GM04503 (cell line): ENCODE measurements around the gene GTPBP8.

ENCODE experiments used
- DNase-seq: peaks from one replicate; pipeline ENCODE4 v3.0.0-alpha.2; 2012; ENCODE audit warnings: low read depth

The GTPBP8 gene

DNA sequence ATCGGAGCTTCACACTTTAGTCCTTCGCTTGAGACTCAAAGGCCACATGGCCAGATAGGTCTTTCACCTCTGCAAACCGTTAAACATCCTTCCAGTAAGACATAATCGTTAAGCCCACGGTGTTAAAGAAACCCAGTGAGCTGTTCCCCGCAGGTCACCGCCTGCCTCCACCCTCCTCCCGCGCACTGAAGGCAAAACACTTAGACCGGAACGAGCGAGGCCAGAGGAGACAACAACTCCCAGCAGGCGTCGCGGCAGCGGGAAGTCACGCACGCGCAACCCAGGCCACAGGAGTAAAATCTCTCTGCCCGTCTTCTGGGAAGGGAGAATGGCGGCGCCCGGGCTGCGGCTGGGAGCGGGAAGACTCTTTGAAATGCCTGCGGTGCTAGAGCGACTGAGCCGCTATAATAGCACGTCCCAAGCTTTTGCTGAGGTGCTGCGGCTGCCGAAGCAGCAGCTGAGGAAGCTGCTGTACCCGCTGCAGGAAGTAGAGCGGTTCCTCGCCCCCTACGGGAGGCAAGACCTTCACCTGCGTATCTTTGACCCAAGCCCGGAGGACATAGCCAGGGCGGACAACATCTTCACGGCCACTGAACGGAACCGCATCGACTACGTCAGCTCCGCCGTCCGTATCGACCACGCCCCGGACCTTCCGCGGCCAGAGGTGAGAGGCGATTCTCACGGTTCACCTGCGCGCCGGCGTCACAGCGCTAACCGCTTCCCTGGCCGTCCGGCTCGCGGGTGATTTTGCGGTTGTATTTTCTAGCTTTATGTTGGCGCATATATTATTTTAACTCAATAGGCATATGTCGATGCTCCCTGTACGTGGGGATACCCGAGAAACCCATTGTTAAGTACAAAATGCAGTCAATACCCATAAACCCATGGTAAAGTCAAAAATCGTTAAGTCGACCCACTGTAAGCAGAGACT lies at the start of gene GTPBP8:
TSS of gene GTPBP8 (plus strand) at position 313 of the 931 bp plus-strand sequence. CDS start at position 329, 16 bp downstream.
- DNase-seq, result peak; percentile 45

DNA sequence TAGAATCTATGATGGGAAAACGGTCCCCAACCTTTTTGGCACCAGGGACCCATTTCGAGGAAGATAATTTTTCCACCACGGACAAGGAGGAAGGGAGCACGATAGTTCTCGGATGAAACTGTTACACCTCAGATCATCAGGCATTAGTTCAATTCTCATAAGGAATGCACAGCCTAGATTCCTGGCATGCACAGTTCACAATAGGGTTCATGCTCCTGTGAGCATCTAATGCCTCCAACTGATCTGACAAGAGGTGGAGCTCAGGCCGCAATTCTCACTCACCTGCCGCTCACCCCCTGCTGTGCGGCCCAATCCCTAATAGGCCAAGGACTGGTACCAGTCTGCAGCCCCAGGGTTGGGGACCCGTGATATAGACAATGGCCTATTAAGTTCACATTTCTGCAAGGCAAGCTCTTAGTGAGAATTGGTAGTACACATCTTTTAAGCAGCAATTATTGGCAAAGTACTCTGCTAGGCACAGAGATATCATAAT lies 42.4 kb upstream of the GTPBP8 start:
- DNase-seq, result no peak

DNA sequence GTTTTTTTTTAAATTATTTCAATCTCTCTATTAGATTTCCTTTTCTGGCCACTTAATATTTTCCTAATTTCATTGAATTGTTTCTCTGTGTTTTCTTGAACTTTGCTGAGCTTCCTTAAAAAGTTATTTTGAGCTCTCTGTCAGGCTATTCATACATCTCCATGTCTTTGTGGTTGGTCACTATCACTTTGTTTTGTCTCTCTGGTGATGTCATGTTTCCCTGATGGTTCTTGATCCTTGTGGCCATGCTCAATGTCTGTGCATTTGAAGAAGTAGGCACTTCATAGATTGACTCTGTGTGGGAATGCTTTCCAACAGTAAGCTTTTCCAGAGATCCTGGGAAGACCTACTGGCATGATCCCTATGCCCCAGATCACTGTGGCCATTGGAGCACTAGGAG lies 34.4 kb upstream of the GTPBP8 start:
- DNase-seq, result no peak

DNA sequence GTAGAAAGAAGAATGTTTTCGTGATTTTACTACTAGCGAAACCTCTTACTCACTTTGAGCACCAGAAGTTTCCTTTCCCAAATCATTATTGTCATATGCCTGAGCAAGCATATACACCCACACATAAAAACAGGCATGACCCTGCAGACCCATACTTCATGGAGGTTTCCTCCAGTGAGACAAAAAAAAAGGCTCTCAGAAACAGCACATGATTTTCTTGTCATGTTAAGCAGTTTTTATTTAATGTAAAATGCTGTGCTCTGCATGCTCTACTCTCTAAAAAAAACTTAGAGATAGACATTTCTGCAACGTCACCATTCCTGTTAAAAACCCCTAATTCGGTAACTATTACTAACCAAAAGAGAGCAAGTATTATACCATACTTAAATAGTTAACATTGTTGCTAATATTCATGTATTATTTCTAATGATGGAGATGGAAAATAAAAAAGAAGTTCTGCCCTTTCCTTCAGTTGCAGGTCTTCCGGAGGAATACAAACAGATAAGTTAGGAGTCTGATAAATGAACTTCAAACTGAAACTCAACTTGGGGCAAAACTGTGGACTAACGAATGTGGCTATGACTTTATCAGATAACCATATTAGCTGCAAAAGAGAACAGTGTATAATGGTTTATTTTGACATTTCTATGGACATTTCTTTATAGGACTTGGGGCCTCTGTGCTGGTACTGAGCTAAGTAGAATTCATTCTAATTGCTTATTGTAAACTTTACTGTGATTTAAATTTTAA lies 31.8 kb upstream of the GTPBP8 start:
- DNase-seq, result no peak

DNA sequence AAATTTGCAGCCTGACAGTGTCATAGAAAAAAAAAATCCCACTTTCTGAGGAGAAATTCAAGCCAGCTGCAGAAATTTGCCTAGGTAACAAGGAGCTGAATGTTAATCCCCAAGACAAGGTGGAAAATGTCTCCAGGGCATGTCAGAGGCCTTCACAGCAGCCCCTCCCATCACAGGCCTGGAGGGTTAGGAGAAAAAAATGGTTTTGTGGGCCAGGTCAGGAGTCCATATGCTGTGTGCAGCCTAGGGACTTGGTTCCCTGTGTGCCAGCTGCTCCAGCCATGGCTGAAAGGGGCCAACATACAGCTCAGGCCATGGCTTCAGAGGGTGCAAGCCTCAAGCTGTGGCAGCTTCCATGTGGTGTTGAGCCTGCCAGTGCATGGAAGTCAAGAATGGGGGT lies 27.1 kb upstream of the GTPBP8 start:
- DNase-seq, result no peak

DNA sequence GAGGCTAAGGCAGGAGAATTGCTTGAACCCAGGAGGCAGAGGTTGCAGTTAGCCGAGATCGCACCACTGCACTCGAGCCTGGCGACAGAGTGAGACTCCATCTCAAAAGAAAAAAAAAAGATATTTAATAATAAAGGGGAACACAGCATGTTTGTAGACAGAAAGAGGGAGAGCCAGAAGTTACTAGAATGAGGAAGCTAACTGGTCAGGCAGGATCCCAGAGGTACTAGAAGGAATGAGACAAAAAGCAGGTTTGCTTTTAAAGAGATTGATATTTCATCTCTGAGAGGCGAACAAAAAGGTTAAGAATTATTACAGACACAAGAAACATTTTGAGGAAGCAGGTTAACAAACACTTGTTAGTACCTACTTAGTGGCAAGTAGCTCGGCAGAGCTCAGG lies 25.1 kb upstream of the GTPBP8 start:
- no peak for DNase-seq

DNA sequence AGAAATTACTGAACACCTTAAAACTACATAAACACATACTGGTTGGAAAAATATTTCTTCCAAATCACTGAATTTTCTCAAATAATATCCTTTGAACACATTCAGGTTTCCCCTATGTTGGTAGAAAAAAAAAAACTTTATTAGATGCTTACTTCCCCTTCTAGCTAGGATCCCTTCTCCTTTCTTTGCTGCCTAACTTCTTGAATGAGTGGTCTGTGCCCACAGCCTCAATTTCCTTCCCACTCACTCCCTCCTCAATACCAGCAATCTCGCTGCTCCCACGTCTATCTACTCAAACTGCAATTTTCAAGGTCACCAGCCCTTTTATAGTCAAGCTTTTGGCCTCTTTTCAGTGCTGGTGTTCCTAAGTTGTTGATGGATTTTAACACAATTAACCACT lies 24.2 kb upstream of the GTPBP8 start:
- DNase-seq, result no peak

DNA sequence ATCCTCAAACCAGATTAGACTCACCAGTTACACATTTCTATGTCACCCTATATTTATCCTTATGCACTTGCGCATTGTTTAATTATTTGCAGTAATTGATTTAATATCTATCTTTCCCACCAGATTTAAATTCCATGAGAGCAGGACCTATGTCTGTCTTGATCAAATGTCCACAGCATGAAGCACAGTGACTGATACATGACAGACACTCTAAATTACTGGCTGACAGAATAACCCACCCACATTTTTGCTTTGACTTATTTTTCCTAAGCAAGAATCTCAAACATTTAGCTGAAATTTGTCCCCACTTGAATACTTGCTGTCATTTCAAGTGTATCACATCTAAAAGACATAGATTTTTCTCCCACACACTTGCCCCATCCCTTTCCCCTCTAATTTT lies 23.4 kb upstream of the GTPBP8 start:
- no peak for DNase-seq

DNA sequence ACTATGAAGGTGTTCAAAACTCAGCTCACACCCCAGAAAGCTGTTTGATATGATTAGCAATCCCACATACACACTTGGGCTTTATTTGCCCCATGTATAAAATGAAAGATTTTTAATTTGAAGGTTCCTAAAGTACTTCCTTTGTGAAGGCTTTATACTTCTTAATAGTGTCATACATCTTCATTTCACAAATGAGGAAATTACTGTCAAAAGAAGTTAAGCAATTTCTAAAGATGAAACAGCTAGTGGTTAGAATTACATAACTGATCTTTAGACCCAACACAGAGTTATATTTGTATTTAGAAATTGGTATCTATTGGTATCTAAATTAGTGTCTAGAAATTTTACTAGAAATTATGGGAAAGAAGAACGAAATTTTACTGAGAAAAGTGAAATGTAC lies 23.0 kb upstream of the GTPBP8 start:
- DNase-seq, result no peak

DNA sequence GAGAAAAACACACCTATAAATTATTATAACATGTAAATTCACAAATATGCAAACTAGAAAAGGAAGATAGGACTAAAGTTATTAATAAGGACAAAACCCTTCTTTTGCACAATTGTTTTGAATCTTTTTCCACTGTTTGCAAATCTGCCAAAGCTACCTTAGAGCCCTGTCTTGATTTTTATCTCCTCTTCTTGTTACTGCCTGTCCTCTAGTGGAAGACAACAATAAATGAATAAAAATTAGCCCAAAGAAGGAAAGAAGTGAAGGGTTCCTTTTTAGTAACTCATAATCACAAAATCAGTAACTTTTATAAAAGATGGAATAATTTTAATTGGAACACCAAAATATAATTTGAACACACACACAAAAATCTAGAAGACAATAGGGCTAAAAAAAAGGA lies 18.6 kb upstream of the GTPBP8 start:
- no peak for DNase-seq

DNA sequence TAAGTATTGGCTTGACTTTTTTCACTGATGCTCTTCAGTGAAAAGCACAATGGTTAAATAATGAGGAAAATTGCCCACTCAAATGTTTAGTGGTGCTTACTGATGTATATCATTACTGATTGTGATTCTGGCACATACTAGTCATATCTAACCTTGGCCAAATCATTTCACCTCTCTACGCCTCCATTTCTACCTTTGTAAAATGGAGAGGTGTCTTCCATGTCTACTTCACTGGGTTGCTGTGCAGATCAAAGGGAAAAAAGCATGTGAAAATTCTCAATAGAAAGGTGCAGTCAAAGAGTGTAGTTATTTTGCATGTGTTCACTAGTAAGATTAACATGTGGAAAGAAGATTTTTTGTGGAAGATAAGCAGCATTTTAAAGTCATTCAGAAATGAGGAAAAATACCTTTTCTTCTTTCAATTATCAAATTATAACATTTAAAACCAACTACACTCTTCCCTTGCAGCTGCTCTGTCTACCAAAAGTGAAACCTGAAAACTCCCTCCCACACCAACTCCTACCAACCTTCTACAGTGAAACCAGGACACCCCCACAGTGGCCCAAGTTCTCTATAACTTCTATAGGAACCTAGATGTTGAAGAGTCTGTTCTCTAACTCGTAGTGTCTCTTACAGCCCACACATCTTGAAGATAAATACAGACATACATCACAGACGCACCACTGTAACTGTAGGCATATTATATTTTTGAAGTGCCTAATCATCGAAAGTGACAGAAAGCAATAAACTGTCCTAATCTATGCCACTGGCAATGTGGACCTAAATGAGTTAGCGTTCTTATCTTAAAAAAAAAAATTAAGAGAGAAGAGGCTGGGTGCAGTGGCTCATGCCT lies 17.2 kb upstream of the GTPBP8 start:
- no peak for DNase-seq

DNA sequence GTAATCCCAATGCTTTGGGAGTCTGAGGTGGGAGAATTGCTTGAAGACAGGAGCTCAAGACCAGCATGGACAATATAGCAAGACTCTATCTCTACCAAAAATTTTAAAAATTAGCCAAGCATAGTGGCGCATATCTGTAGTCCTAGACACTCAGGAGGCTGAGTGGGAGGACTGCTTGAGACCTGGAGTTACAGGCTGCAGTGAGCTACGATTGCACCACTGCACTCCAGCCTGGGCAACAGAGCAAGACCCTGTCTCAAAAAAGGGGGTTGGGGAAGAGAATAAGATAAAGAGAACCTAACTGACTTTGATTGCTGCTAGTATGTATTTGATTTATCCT lies 16.6 kb upstream of the GTPBP8 start:
- no peak for DNase-seq

DNA sequence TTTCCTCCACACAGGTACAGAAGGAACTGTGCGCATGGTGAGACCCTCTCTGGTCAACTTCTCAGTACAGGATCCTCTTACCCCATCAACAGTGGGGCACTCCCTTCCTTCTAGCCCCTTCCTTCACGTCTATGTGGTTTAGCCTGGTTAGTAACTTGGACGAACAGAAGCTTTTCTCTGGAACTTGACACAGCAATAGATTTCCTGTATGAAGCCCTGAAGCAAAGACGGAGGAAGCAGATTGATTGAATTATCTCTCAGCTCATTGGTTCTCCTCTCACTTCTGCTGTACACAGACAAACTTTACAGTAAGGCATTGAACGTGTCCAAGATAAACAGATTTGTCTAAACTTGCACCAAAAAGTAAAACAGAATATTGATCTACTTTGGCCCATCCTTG lies 15.9 kb upstream of the GTPBP8 start, which contains the start of gene CD200R1:
TSS of gene CD200R1 (minus strand) at position 210 of the 400 bp plus-strand sequence. CDS start 246 bp downstream, outside the sequence.
- no peak for DNase-seq

DNA sequence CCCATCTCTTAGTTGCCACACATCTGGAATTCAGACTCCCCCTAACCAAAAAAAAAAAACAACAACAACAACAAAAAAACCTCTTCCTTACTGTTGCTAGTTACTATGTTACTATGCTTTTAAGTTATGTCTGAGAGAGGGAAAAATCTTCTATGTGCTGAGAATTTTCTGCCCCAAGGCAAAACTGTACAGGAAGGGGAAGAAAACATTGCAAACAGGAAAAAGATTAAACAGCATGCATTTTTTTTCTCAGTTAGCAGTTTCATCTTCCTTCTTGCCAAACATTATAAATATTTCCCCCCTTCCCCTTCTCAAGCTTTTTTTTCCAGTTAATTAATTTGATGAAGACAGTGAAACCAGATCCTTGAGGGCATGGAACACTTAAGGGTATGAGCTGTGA lies 14.8 kb upstream of the GTPBP8 start:
- DNase-seq, result no peak

DNA sequence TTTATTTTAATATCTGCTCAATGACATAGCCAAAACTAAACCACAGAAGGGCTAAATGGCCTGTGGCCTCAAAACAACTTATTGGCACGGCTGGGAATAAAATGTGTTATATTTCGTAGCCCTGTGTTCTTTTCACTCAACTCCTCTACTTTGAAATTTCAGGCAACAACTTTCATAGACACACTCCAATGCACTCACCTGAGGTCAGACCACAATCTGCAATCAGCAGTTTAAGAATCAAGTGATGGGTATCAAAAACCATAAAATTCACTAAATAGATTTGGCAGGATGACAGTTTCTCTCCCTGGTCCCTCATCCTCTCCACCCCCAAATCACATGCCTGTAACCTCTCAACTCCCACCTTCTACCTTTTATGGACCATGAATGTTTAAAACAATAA lies 13.8 kb upstream of the GTPBP8 start:
- no peak for DNase-seq

DNA sequence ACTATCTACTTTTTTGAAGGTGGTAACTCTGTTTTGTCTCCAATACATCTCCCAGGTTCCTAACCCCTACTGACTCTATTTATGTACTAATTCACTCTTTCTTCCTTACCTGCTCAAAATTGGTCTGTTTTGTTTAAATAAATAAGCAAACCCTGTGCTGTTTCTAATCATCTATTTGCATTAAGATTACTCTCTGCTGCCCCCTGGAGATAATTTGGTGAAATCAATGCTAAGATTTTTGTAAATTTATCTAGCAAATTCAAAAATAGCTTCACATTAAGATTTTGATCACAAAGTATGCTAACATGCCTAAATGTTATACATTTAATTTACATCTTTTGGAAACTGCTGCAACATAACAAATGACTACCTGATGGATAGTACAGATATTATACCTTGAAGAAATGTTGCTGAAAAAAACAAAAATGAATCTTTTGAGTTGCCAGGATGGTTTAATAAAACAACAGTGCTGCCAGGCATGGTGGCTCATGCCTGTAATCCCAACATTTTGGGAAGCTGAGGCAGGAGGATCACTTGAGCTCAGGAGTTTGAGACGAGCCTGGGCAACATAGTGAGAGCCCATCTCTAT lies 11.4 kb upstream of the GTPBP8 start:
- peak; percentile 2 for DNase-seq

DNA sequence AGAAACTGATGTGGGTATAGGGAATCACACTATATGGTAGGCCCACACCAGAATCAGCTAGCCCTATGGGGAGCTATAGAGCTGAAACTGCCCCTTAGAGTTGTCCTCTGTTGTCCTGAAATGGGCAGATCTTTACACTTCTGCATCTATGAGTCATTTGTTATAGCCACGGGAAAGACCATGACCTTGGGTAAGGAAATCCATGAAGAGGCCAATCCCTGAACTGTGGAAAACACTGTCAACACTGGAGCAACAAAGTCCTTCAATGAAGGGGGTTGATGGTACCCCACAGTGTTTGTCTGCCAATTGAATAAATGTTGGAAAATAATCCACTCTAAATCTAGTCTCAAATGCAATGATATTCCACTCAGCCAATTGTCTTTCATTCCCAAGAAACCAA lies 10.7 kb upstream of the GTPBP8 start:
- no peak for DNase-seq

DNA sequence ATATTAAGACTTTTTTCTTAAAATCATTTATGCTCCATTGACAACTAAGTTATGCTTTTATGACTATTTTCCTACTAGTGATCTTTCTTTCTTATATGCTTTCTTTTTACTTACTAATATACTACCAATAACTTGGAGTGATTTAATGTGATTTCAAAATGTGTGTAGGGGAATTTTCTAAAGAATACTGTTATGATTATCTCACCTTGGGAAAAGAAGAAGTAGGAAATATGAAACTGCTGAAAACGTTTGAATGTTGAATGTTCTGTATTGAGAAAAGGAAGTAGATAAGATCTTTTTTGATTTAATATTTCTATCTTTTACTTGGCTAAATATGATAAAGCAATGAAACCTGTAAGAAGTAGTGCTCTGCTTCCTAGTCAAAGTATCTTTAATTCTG lies 8.1 kb upstream of the GTPBP8 start:
- DNase-seq, result no peak

DNA sequence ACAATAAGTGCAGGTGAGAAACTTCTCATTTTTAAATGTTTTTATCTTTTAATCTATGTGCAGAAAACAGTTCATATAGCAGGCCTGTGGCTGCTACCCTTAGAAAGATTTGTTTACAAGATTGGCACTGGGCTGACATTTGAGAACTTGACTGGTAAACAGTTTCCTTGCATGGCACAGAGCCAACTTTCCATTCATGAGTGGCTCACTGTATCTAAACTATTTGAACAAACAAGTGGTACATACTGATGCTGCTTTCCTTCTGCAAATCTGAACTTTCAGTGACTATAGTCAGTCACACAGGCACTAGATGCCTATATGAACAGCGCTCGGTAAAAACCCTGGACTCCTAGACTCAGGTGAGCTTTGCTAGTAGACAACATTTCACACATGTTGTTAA lies 6.3 kb upstream of the GTPBP8 start:
- no peak for DNase-seq

DNA sequence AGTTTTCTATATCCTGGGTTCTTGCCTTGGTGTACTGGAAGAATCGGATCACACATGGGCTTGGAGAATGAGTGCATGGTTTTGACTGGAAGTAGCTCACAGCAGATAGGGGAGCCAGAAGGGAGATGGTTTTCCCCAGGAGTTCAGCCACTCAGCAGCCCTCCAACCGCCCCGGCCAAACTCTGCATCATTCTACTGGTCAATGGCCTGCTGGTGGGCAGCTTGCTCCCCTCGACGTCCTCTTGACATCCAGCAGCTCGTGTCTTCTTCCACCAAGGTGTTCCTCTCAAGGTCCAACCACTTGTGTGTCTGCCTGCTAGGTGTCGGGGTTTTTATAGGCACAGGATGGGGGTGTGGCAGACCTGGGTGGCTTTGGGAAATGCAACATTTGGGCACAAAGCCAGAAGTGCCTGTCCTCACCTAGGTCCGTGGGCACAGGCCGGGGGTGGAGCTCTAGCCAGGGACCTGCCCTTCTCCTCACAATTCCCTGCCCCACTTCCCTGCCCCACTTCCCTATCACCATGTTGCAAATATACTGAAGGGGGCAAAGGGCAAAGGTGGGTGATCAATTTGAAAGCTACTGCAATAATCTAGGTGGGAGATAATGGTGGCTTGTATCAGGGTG lies 3.0 kb upstream of the GTPBP8 start:
- no peak for DNase-seq

DNA sequence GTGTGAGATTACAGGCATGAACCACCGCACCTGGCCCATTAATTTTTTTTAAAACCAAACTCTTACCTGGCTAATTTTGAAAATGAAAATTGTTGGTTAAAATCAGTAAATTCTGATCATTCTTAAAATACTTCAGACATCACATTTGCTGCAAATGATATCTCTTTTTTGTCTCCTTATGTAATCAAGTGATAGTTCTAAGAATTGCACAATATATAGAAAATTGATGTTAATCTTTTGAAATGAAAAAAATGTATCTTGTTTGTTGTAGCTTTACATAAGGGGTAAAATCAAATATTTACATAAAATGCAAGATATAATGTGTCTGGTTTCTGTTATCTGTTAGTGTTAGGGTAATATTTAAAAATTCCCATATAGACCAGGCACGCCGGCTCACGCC lies 5.0 kb downstream of the GTPBP8 start:
- no peak for DNase-seq
